Sigmoid colon (tissue), 3 donors: ENCODE results near the gene LPP.

ENCODE experiments used
- POLR2A ChIP-seq, 2 donors: fragments of 450-650 bp; IDR thresholded peaks; one replicate each; pipeline ENCODE4 v1.6.1; 2016; ENCODE audit warnings: antibody characterized with exemption in 2 of 2, mild to moderate bottlenecking in 2 of 2, moderate library complexity in 2 of 2
- TF ChIP-seq, protein P1 (sequence below), 4 experiments: fragments of 450-650 bp in 3 of 4; fragments of 200-600 bp in 1 of 4; IDR thresholded peaks; one replicate each; pipeline ENCODE4 v1.5.1; 2016 to 2019; ENCODE audit warnings: antibody characterized with exemption in 4 of 4, mild to moderate bottlenecking in 3 of 4, moderate library complexity in 2 of 4

DNA sequence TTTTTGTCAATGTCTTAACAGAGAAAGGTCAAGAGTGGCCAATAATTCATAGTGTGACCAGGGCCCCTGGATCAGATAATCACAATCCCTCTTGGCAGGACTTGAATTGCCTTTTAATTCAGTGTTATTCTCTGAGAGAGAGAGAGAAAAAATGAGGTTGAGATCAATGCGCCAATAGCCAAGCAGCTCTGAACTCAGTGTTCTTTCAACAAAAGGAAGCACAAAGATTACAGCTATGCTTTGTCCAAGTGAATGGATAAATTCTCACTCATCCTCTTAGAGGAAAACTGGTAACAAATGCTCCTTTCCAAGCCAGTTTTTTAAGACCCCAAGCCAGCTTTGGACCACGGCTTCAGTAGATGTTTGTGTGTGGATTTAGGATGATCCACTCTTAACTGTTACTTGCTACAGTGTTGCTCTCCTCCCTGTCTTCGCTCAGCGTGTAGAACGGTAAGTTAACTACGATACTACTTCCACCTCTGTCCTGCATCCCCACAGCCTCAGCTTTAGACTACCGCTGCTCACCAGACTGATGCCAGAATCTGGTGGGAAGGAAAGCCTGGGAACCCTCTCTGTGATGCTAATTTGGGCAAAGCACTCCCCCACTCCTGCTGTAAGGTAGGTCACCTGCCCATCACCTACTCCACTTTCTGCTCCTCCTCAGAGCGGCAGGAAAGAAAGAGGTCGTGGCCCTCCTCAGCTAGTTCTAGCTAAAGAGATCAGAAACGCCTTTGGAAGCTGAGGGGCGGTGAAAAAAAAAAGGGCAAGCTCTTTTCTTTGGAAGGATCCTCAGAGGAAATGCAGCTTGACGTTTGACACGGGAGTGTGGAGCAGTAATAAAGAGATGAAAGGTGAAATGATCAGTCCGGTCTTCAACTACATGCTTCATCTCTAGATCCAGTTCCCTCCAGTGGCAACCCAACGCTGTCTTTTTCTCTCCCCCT is 46.8 kb upstream of the LPP start:
- no peak for TF ChIP-seq POLR2A (IDR thresholded peaks at IDR 0.05)
- TF ChIP-seq, protein P1, sequence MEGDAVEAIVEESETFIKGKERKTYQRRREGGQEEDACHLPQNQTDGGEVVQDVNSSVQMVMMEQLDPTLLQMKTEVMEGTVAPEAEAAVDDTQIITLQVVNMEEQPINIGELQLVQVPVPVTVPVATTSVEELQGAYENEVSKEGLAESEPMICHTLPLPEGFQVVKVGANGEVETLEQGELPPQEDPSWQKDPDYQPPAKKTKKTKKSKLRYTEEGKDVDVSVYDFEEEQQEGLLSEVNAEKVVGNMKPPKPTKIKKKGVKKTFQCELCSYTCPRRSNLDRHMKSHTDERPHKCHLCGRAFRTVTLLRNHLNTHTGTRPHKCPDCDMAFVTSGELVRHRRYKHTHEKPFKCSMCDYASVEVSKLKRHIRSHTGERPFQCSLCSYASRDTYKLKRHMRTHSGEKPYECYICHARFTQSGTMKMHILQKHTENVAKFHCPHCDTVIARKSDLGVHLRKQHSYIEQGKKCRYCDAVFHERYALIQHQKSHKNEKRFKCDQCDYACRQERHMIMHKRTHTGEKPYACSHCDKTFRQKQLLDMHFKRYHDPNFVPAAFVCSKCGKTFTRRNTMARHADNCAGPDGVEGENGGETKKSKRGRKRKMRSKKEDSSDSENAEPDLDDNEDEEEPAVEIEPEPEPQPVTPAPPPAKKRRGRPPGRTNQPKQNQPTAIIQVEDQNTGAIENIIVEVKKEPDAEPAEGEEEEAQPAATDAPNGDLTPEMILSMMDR (IDR thresholded peaks at IDR 0.05): no peak
